Endothelial cell of umbilical vein (primary cell): ENCODE measurements around the gene PRTN3. TPM values are rescaled to one million over a fixed set of nuclear protein-coding genes. Genes with fewer than 3 reads are reported as not detected.

Source experiments
- BruUV-seq: library from RNA; stranded (reverse); fragments of 400-500 nt; replicated peaks from 2 replicates; lab custom pipeline; 2021; lab: Mats Ljungman, UMichigan
- CTCF ChIA-PET: fragments of 300-600, 350-600 bp; sonication (Branson Sonifier 250); formaldehyde crosslinking; loops from one replicate; lab custom pipeline; 2021; ENCODE audit warnings: antibody characterized with exemption, inconsistent platforms; lab: Charles Lee
- POLR2A ChIA-PET: fragments of 300-600, 350-600 bp; sonication (Branson Sonifier 250); formaldehyde crosslinking; loops from one replicate; lab custom pipeline; 2021; ENCODE audit warnings: antibody characterized with exemption, inconsistent platforms; lab: Charles Lee
- DNase-seq: peaks from one replicate; pipeline ENCODE4 v3.0.0-alpha.2; 2011; ENCODE audit warnings: low read depth, low spot score
- FAIRE-seq: peaks from 2 replicates; lab custom pipeline; 2011; peaks lifted over from hg19 to GRCh38; lab: Jason Lieb, UNC
- H2AFZ ChIP-seq: 2 replicates; pipeline ENCODE4 v1.6.0; 2012; ENCODE audit warnings: low read depth, low read length, control low read depth, inconsistent platforms
- H3K27ac ChIP-seq: 2 replicates; pipeline ENCODE4 v1.5.1; 2011; ENCODE audit warnings: low read depth, mild to moderate bottlenecking, control low read depth, low read length, moderate library complexity; ENCODE audit not compliant: insufficient read depth
- H3K27me3 ChIP-seq, 2 experiments: 2 replicates each; pipeline versions ENCODE4 v1.6.0 to v1.6.1; 2011; ENCODE audit warnings: low read length in 2 of 2, mixed read lengths in 1 of 2; ENCODE audit not compliant: control insufficient read depth in 2 of 2, insufficient read depth in 2 of 2
- H3K36me3 ChIP-seq, 2 experiments: 2 replicates in 1 of 2; 3 replicates in 1 of 2; pipeline ENCODE4 v1.5.1; 2011; ENCODE audit warnings: low read length in 2 of 2, mild to moderate bottlenecking in 1 of 2, moderate library complexity in 1 of 2; ENCODE audit not compliant: control insufficient read depth in 2 of 2, insufficient read depth in 2 of 2; ENCODE audit errors: extremely low read depth in 1 of 2
- H3K4me1 ChIP-seq: 3 replicates; pipeline ENCODE4 v1.5.1; 2011; ENCODE audit warnings: mild to moderate bottlenecking, low read length; ENCODE audit not compliant: control insufficient read depth, insufficient read depth; ENCODE audit errors: extremely low read depth
- H3K4me2 ChIP-seq: 2 replicates; pipeline ENCODE4 v1.6.1; 2011; ENCODE audit warnings: low read length, control low read depth, mixed read lengths; ENCODE audit not compliant: insufficient read depth
- H3K4me3 ChIP-seq, 3 experiments: fragments of 200-600 bp in 1 of 3; sonication (generic), shearing (Covaris generic) in 1 of 3; replicated peaks in 1 of 3; 2 replicates each; pipeline ENCODE4 v1.5.1; 2011 to 2016; ENCODE audit warnings: control low read depth in 3 of 3, low read length in 3 of 3, mild to moderate bottlenecking in 2 of 3, inconsistent platforms in 1 of 3, low read depth in 1 of 3, moderate library complexity in 1 of 3; ENCODE audit not compliant: insufficient read depth in 1 of 3
- H3K79me2 ChIP-seq: 2 replicates; pipeline ENCODE4 v1.6.0; 2012; ENCODE audit warnings: low read length, inconsistent platforms; ENCODE audit not compliant: control insufficient read depth, insufficient read depth
- H3K9ac ChIP-seq: replicated peaks from 2 replicates; pipeline ENCODE3; 2011; ENCODE audit warnings: low read length, control low read depth; ENCODE audit not compliant: insufficient read depth; ENCODE audit errors: extremely low read depth
- H3K9me1 ChIP-seq: replicated peaks from 3 replicates; pipeline ENCODE4 v1.6.0; 2011; ENCODE audit warnings: mild to moderate bottlenecking, low read length; ENCODE audit not compliant: control insufficient read depth, insufficient read depth; ENCODE audit errors: extremely low read depth
- H3K9me3 ChIP-seq: replicated peaks from 2 replicates; pipeline ENCODE4 v1.5.1; 2012; ENCODE audit warnings: low read length, inconsistent platforms; ENCODE audit not compliant: control insufficient read depth, insufficient read depth
- H4K20me1 ChIP-seq: replicated peaks from 2 replicates; pipeline ENCODE3; 2011; ENCODE audit warnings: mild to moderate bottlenecking, low read length; ENCODE audit not compliant: control insufficient read depth, insufficient read depth; ENCODE audit errors: extremely low read depth
- EZH2 ChIP-seq: IDR thresholded peaks from 2 replicates; pipeline ENCODE4 v1.6.1; 2012; ENCODE audit warnings: borderline replicate concordance, low read depth, mild to moderate bottlenecking, moderate library complexity, low read length, inconsistent platforms; ENCODE audit not compliant: severe bottlenecking
- GATA2 ChIP-seq: IDR thresholded peaks from 2 replicates; pipeline ENCODE4 v1.7.0; 2011; ENCODE audit warnings: low read depth, mild to moderate bottlenecking, moderate library complexity, mixed read lengths, low read length; ENCODE audit not compliant: insufficient read length, insufficient read depth
- JUN ChIP-seq: IDR thresholded peaks from 2 replicates; pipeline ENCODE4 v1.6.1; 2011; ENCODE audit warnings: borderline replicate concordance, low read depth; ENCODE audit not compliant: insufficient read length, insufficient read depth
- dilution Hi-C: fragments of 300-500 bp; cut with MboI; formaldehyde crosslinking; loops from one replicate; pipeline ENCODE4 v1.15.0; 2019; ENCODE audit warnings: low sequenced_read_pairs; ENCODE audit not compliant: extremely low pct_ligation_motif_present
- intact Hi-C: fragments of 100-400 bp; cut with micrococcal nuclease; formaldehyde crosslinking; loops from one replicate; pipeline ENCODE4 v1.10.0; 2022
- polyA plus RNA-seq, 4 experiments: library from polyadenylated mRNA; depleted of rRNA in 3 of 4; stranded (reverse) in 3 of 4; unstranded in 1 of 4; fragments of >200 nt; gene quantifications; 2 replicates each; pipeline versions ENCODE4 v1.2.1 to v1.2.3, GENCODE V29; 2011 to 2012; ENCODE audit warnings: missing spikeins in 1 of 4
- total RNA-seq: library from RNA; stranded (reverse); gene quantifications from 2 replicates; pipeline ENCODE4 v1.2.3, GENCODE V29; 2021
- TF ChIP-seq, protein P1 (sequence below): IDR thresholded peaks from 2 replicates; pipeline ENCODE4 v1.6.1; 2011; ENCODE audit not compliant: insufficient read depth, insufficient read length

PRTN3 gene
- total and polyA plus RNA-seq, 2 donors (not counting 3 experiments of a cell fraction or from before 2014, with no cell fraction given), result not detected

DNA sequence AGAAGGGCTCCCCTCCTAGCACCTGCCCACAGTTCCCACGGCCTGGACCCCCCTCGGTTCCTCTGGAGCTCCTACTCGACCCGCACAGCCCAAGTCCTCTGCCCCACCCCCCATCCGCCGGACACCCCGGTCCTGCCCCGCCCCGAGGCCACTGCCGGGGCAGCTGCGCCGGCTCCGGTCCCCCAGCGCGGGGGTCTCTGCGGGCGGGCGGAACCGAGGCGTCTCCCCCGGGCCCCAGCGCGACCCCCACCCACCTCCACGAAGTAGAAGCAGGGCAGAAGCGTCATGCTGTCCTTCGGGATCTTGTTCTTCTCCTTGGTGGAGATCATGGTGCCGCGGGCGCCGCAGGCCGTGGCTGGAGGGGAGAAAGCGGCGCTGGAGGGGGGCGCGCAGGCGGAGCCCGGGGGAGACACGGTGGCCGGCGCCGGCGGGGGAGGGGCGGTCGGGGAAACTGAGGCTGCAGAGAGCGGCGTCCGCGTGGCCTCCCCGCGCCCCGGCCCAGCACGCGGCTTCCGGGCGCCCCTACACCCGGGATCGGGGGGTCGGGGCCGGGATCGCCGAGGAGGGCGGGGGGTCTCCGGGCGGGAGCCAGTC is 19.5 kb upstream of the PRTN3 start:
- TF ChIP-seq, protein P1, sequence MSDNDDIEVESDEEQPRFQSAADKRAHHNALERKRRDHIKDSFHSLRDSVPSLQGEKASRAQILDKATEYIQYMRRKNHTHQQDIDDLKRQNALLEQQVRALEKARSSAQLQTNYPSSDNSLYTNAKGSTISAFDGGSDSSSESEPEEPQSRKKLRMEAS, result no peak
- TF ChIP-seq EZH2, result peak; percentile 50
- no peak for TF ChIP-seq GATA2
- Histone ChIP-seq H3K27me3 (no peaks in the 10 kb centered on the region), H4K20me1 (no peaks in the 10 kb centered on the region), H3K9me3 (no peaks in the 10 kb centered on the region), H3K9ac (no peak overlapping the region), H3K4me3 (peak overlapping the region in 1 of 3 experiments; percentile 21), H3K4me2 (no peak overlapping the region), H3K27ac (no peak overlapping the region), H3K9me1 (no peaks in the 10 kb centered on the region), H2AFZ (no peak overlapping the region), H3K4me1 (no peaks in the 10 kb centered on the region), H3K36me3 (no peaks in the 10 kb centered on the region), H3K79me2 (no peaks in the 10 kb centered on the region)
- ChIA-PET CTCF (no interaction called here), POLR2A (no interaction called here)
- dilution Hi-C loops (no loop called here), intact Hi-C loops (no loop called here)
- FAIRE-seq (no peak), DNase-seq (no peak)
- no TSS peak for BruUV-seq

DNA sequence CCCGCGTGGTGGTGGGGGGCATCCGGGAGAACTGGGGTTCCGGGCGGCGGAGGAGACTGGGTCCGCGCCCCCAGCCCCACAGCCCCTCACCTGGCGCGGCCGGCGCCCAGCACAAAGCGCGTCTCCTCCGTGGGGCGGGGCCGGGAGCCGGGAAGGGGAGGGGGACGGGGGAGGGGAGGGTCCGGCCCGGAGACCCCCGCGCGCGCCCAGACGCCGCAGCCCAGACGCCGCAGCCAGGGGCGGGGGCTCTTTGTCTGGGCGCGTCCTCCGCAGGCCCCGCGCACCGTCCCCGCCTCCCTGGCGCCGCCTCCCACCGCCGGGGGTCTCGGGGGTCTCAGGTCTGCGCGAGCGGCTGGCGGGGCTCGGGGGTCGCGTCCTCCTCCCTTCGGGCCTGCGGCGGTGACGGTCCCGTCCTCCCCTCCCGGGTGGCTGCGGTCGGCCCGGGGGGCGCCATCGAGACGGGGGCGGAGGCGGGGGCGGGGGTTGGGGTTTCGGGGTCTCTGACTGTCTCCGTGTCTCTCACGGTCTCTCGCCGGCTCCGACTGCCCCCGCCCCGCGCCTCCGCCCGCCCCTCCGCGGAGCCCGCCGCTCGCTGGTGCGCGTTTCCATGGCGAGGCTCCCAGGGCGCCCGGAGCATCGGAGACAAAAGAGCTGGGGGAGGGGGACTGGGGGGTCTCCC is 18.8 kb upstream of the PRTN3 start, which contains the start of gene PLPPR3:
Gene PLPPR3 (minus strand): TSS at position 131 of the 679 bp plus-strand sequence. CDS start 396 bp downstream, outside the sequence.
- Histone ChIP-seq H3K9me1 (no peaks in the 10 kb centered on the region), H2AFZ (no peak within 1 kb of the TSS), H3K79me2 (no peaks in the 10 kb centered on the region), H3K9me3 (no peaks in the 10 kb centered on the region), H3K4me1 (no peaks in the 10 kb centered on the region), H4K20me1 (no peaks in the 10 kb centered on the region), H3K9ac (no peak within 1 kb of the TSS), H3K4me2 (no peak within 1 kb of the TSS), H3K27ac (no peak within 1 kb of the TSS), H3K27me3 (no peaks in the 10 kb centered on the region), H3K36me3 (no peaks in the 10 kb centered on the region), H3K4me3 (peak within 1 kb of the TSS in 1 of 3 experiments; percentile 21)
- CTCF ChIA-PET, result no interaction called here
- no TSS peak for BruUV-seq
- dilution Hi-C loops (no loop called here), intact Hi-C loops (no loop called here)
- DNase-seq (no peak), FAIRE-seq (no peak)
- POLR2A ChIA-PET, result no interaction called here
- TF ChIP-seq EZH2, result peak; percentile 78
- TF ChIP-seq, protein P1, result no peak
- no peak for TF ChIP-seq JUN
